ENCODE measurements around the gene DAZAP2.
A peak's percentile ranks its signal among the peaks of the same experiment; 100 is the strongest.

Gene DAZAP2, protein sequence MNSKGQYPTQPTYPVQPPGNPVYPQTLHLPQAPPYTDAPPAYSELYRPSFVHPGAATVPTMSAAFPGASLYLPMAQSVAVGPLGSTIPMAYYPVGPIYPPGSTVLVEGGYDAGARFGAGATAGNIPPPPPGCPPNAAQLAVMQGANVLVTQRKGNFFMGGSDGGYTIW

GRCh38 chr12:51238510-51239334, at the start of gene DAZAP2:
Gene DAZAP2, plus strand, starts transcription at chr12:51238826. Its CDS starts 82 bp downstream, at chr12:51238908.
- Histone ChIP-seq H3F3A (ENCODE audit: low read depth) (peaks cover 8% of the 10 kb centered on the region; the same call in 1 of the 2 replicates), H3K27me3 (ENCODE audit: insufficient read depth, low read length, poor library complexity, severe bottlenecking) (peaks cover 3% of the 10 kb centered on the region), H4K20me1 (ENCODE audit: insufficient read depth, low read length, poor library complexity, severe bottlenecking) (peaks cover 35% of the 10 kb centered on the region), H3K9me2 (replicated peaks; ENCODE audit: low read depth, low read length) (no peaks in the 10 kb centered on the region), H3K4me2 (ENCODE audit: low read depth, low read length, poor library complexity, severe bottlenecking) (peak within 1 kb of the TSS; percentile 100), H3K36me3 (ENCODE audit: insufficient read depth, low read length) (peaks cover 32% of the 10 kb centered on the region; the same call in 1 of the 2 replicates), H3K9ac (ENCODE audit: low read depth, low read length, poor library complexity, severe bottlenecking) (peak within 1 kb of the TSS; percentile 98), H3K9me3 (ENCODE audit: insufficient read depth, low read depth, low read length) (no peaks in the 10 kb centered on the region), H2AFZ (ENCODE audit: low read length) (peak within 1 kb of the TSS; percentile 88), H3K79me2 (ENCODE audit: insufficient read depth, low read length) (peaks cover 40% of the 10 kb centered on the region), H3K4me3 (ENCODE audit: low read length, poor library complexity, severe bottlenecking) (peak within 1 kb of the TSS; percentile 96), H3K4me1 (ENCODE audit: insufficient read depth, low read length, poor library complexity, severe bottlenecking) (peaks cover 30% of the 10 kb centered on the region)
- TF ChIP-seq EZH2phosphoT487 (IDR thresholded peaks at IDR 0.05; ENCODE audit: borderline replicate concordance): no peak
- TF ChIP-seq, protein P1, sequence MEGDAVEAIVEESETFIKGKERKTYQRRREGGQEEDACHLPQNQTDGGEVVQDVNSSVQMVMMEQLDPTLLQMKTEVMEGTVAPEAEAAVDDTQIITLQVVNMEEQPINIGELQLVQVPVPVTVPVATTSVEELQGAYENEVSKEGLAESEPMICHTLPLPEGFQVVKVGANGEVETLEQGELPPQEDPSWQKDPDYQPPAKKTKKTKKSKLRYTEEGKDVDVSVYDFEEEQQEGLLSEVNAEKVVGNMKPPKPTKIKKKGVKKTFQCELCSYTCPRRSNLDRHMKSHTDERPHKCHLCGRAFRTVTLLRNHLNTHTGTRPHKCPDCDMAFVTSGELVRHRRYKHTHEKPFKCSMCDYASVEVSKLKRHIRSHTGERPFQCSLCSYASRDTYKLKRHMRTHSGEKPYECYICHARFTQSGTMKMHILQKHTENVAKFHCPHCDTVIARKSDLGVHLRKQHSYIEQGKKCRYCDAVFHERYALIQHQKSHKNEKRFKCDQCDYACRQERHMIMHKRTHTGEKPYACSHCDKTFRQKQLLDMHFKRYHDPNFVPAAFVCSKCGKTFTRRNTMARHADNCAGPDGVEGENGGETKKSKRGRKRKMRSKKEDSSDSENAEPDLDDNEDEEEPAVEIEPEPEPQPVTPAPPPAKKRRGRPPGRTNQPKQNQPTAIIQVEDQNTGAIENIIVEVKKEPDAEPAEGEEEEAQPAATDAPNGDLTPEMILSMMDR (conservative IDR thresholded peaks at IDR 0.05; ENCODE audit: low read length): peak; percentile 41

- Histone ChIP-seq H3F3A (ENCODE audit: low read depth) (no peaks in the 10 kb centered on the region), H3K4me2 (ENCODE audit: low read depth, low read length, poor library complexity, severe bottlenecking) (no peak overlapping the region), H3K4me3 (ENCODE audit: low read length, poor library complexity, severe bottlenecking) (no peak overlapping the region), H3K9me3 (ENCODE audit: insufficient read depth, low read depth, low read length) (no peaks in the 10 kb centered on the region), H3K36me3 (ENCODE audit: insufficient read depth, low read length) (no peaks in the 10 kb centered on the region), H3K27me3 (ENCODE audit: insufficient read depth, low read length, poor library complexity, severe bottlenecking) (no peaks in the 10 kb centered on the region), H3K9me2 (replicated peaks; ENCODE audit: low read depth, low read length) (no peaks in the 10 kb centered on the region), H3K4me1 (ENCODE audit: insufficient read depth, low read length, poor library complexity, severe bottlenecking) (peaks cover 15% of the 10 kb centered on the region), H3K79me2 (ENCODE audit: insufficient read depth, low read length) (no peaks in the 10 kb centered on the region), H3K9ac (ENCODE audit: low read depth, low read length, poor library complexity, severe bottlenecking) (no peak overlapping the region), H2AFZ (ENCODE audit: low read length) (no peak overlapping the region), H4K20me1 (ENCODE audit: insufficient read depth, low read length, poor library complexity, severe bottlenecking) (no peaks in the 10 kb centered on the region)
- no peak for TF ChIP-seq EZH2phosphoT487 (IDR thresholded peaks at IDR 0.05; ENCODE audit: borderline replicate concordance)
- TF ChIP-seq, protein P1 (conservative IDR thresholded peaks at IDR 0.05; ENCODE audit: low read length): no peak
Observed at GRCh38 chr12:51189790-51190355, 48.8 kb upstream of the DAZAP2 start.

- Histone ChIP-seq H3K4me2 (ENCODE audit: low read depth, low read length, poor library complexity, severe bottlenecking) (no peak overlapping the region), H3K9ac (ENCODE audit: low read depth, low read length, poor library complexity, severe bottlenecking) (no peak overlapping the region), H3K79me2 (ENCODE audit: insufficient read depth, low read length) (no peaks in the 10 kb centered on the region), H2AFZ (ENCODE audit: low read length) (no peak overlapping the region), H3K36me3 (ENCODE audit: insufficient read depth, low read length) (no peaks in the 10 kb centered on the region), H3K4me3 (ENCODE audit: low read length, poor library complexity, severe bottlenecking) (no peak overlapping the region), H3F3A (ENCODE audit: low read depth) (no peaks in the 10 kb centered on the region), H3K27me3 (ENCODE audit: insufficient read depth, low read length, poor library complexity, severe bottlenecking) (no peaks in the 10 kb centered on the region), H3K9me3 (ENCODE audit: insufficient read depth, low read depth, low read length) (no peaks in the 10 kb centered on the region), H4K20me1 (ENCODE audit: insufficient read depth, low read length, poor library complexity, severe bottlenecking) (no peaks in the 10 kb centered on the region), H3K9me2 (replicated peaks; ENCODE audit: low read depth, low read length) (no peaks in the 10 kb centered on the region), H3K4me1 (ENCODE audit: insufficient read depth, low read length, poor library complexity, severe bottlenecking) (peaks cover 15% of the 10 kb centered on the region)
- TF ChIP-seq, protein P1 (conservative IDR thresholded peaks at IDR 0.05; ENCODE audit: low read length): no peak
- no peak for TF ChIP-seq EZH2phosphoT487 (IDR thresholded peaks at IDR 0.05; ENCODE audit: borderline replicate concordance)
Observed at GRCh38 chr12:51190820-51191219, 47.8 kb upstream of the DAZAP2 start.
